ENCODE results near the gene B3GNT9.

DNA sequence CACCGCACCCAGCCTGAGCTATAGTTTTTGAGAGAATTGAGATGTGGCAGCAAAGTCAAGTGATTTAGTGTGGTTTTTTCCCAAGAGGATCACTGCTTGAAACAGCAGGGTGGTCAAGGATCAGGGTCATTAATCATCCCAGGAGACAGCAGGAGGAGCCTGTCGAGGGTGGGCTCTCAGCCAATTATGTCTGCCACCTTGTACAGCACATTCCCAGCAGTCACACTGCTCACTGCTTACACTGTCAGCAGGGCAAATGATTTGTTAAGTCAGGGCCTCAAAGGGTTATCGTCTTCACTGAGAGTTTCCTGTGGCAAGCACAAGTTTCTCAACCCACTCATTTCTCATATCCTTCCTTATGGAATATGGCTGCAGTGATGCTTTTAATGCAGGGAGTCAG, 13.2 kb downstream of the B3GNT9 start:
- TF ChIP-seq CTCF (IDR thresholded peaks at IDR 0.05) (no peak), POLR2A (IDR thresholded peaks at IDR 0.05) (no peak)

Data from heart left ventricle (tissue), 13 donors.